ENCODE results near the gene PRG3. TPM values are rescaled to one million over a fixed set of nuclear protein-coding genes. Genes with fewer than 3 reads are reported as not detected.

The PRG3 gene
- total and polyA plus RNA-seq, 2 experiments from 2014 or later = not detected

DNA sequence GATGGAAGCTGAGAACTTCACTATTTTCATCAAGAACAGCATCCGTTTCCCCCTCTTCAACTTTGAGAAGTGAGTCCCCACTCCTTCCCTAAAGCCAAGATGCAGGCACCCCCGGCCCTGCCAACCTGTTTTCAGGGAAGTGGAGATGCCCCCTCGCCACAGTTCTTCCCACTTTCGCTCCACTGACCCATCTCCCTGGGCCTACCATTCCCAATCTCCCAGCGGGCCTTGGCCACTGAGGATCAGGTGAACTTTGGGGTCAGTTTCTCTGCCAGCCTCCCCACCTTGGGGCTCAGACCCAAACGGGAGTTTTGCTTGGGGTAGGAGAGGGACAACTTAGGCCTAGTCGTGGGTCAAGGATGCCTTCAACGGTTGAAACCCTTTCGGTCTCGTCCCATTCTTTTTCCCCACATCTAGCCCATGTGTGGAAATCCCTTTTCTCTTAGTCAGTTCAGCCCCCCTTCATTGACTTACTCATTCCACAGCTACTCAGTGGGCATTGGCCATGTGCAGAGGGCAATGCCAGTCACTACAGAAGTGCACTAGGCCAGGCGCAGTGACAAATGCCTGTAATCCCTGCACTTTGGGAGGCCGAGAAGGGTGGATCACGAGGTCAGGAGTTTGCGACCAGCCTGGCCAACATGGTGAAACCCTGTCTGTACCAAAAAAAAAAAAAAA is 32.2 kb downstream of the PRG3 start:
- H3K4me3 ChIP-seq = no peak overlapping the region
- no peaks in the 10 kb centered on the region for H3K9me2 ChIP-seq (ENCODE audit: insufficient read depth)
- WGBS, 2 experiments (ENCODE audit: low coverage in 1 of 2, low lambda C conversion rate in 2 of 2, missing lambda C conversion rate in 2 of 2) = 84 to 88% methylated on average over 14 of the region's 14 CpGs
- H3K4me2 ChIP-seq (ENCODE audit: unreplicated experiment) = no peak overlapping the region
- H3K27me3 ChIP-seq (replicated peaks; ENCODE audit: insufficient read depth) = no peaks in the 10 kb centered on the region
- no peaks in the 10 kb centered on the region for H3K79me2 ChIP-seq (ENCODE audit: insufficient read depth)
- H4K20me1 ChIP-seq (ENCODE audit: insufficient read depth) = no peaks in the 10 kb centered on the region
- H3K9me3 ChIP-seq (ENCODE audit: low read depth) = no peaks in the 10 kb centered on the region
- no peak for TF ChIP-seq EZH2 (IDR thresholded peaks at IDR 0.05; ENCODE audit: insufficient read depth, poor library complexity, severe bottlenecking)
- no peak for TF ChIP-seq EZH2phosphoT487 (IDR thresholded peaks at IDR 0.05; ENCODE audit: insufficient read depth, low read depth)
- no peak overlapping the region for H2AFZ ChIP-seq
- H3K9ac ChIP-seq = no peak overlapping the region
- no peaks in the 10 kb centered on the region for H3F3A ChIP-seq (ENCODE audit: insufficient read depth)
- no peaks in the 10 kb centered on the region for H3K4me1 ChIP-seq (ENCODE audit: insufficient read depth)
- H3K27ac ChIP-seq = no peak overlapping the region
- H3K36me3 ChIP-seq (ENCODE audit: low read depth) = no peaks in the 10 kb centered on the region
- DNase-seq = peak; percentile 51
- in situ Hi-C loops (cut with MboI) = no loop called here

DNA sequence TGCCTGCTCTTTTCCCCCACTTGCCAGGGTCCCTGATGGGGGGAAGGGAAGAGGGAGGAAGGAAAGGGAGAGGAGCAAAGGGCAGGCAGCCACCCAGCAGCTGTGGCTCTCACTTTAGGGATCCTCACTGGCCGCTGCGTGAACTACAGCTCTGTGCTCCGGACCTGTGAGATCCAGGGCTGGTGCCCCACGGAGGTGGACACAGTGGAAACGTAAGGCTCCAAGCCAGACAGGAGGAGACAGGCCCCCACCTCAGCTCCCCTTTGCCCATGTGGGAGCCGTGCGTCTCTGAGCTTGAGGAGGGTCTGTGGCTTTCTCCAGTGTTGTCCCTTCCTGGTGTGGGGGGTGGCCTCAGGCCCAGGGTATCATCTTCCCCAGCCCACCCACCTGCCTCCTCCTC is 32.9 kb downstream of the PRG3 start:
- TF ChIP-seq EZH2phosphoT487 (IDR thresholded peaks at IDR 0.05; ENCODE audit: insufficient read depth, low read depth) (no peak), EZH2 (IDR thresholded peaks at IDR 0.05; ENCODE audit: insufficient read depth, poor library complexity, severe bottlenecking) (no peak)
- Histone ChIP-seq H3K4me1 (ENCODE audit: insufficient read depth) (no peaks in the 10 kb centered on the region), H3K79me2 (ENCODE audit: insufficient read depth) (no peaks in the 10 kb centered on the region), H3K36me3 (ENCODE audit: low read depth) (no peaks in the 10 kb centered on the region), H3F3A (ENCODE audit: insufficient read depth) (no peaks in the 10 kb centered on the region), H4K20me1 (ENCODE audit: insufficient read depth) (no peaks in the 10 kb centered on the region), H3K27ac (no peak overlapping the region), H3K9me2 (ENCODE audit: insufficient read depth) (no peaks in the 10 kb centered on the region), H3K9me3 (ENCODE audit: low read depth) (no peaks in the 10 kb centered on the region), H3K27me3 (replicated peaks; ENCODE audit: insufficient read depth) (no peaks in the 10 kb centered on the region), H3K4me3 (no peak overlapping the region), H2AFZ (no peak overlapping the region), H3K9ac (no peak overlapping the region), H3K4me2 (ENCODE audit: unreplicated experiment) (no peak overlapping the region)
- in situ Hi-C loops (cut with MboI) = no loop called here
- WGBS, 2 experiments (ENCODE audit: low coverage in 1 of 2, low lambda C conversion rate in 2 of 2, missing lambda C conversion rate in 2 of 2) = 87 to 88% methylated on average over 7 of the region's 7 CpGs
- no peak for DNase-seq

DNA sequence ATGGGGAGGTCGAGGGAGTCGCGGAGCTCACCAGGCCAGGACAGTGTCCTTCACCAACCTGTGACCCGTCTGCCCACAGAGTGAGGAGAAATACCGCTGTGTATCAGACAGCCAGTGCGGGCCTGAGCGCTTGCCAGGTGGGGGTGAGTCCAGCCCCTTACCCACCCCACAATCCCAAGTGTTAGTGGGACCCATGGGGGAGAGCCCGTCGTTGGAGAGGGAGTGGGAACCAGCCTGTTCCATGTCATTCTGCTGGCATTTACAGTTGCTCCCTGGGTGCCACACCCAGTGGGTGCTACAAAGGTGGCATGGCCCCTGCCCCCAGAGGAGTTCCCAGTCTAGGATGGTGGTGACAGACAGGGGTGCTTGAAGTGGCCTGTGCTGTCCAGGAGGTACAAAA is 33.6 kb downstream of the PRG3 start:
- in situ Hi-C loops (cut with MboI) = no loop called here
- Histone ChIP-seq H4K20me1 (ENCODE audit: insufficient read depth) (no peaks in the 10 kb centered on the region), H3K27me3 (replicated peaks; ENCODE audit: insufficient read depth) (no peaks in the 10 kb centered on the region), H2AFZ (no peak overlapping the region), H3K9me2 (ENCODE audit: insufficient read depth) (no peaks in the 10 kb centered on the region), H3K4me1 (ENCODE audit: insufficient read depth) (no peaks in the 10 kb centered on the region), H3K4me3 (no peak overlapping the region), H3K27ac (no peak overlapping the region), H3K36me3 (ENCODE audit: low read depth) (no peaks in the 10 kb centered on the region), H3K79me2 (ENCODE audit: insufficient read depth) (no peaks in the 10 kb centered on the region), H3K9ac (no peak overlapping the region), H3K4me2 (ENCODE audit: unreplicated experiment) (no peak overlapping the region), H3F3A (ENCODE audit: insufficient read depth) (no peaks in the 10 kb centered on the region), H3K9me3 (ENCODE audit: low read depth) (no peaks in the 10 kb centered on the region)
- DNase-seq = no peak
- TF ChIP-seq EZH2phosphoT487 (IDR thresholded peaks at IDR 0.05; ENCODE audit: insufficient read depth, low read depth) (no peak), EZH2 (IDR thresholded peaks at IDR 0.05; ENCODE audit: insufficient read depth, poor library complexity, severe bottlenecking) (no peak)
- whole genome bisulfite sequencing, 2 experiments (ENCODE audit: low coverage in 1 of 2, low lambda C conversion rate in 2 of 2, missing lambda C conversion rate in 2 of 2) = 73 to 86% methylated on average over 7 to 9 of the region's 9 CpGs

DNA sequence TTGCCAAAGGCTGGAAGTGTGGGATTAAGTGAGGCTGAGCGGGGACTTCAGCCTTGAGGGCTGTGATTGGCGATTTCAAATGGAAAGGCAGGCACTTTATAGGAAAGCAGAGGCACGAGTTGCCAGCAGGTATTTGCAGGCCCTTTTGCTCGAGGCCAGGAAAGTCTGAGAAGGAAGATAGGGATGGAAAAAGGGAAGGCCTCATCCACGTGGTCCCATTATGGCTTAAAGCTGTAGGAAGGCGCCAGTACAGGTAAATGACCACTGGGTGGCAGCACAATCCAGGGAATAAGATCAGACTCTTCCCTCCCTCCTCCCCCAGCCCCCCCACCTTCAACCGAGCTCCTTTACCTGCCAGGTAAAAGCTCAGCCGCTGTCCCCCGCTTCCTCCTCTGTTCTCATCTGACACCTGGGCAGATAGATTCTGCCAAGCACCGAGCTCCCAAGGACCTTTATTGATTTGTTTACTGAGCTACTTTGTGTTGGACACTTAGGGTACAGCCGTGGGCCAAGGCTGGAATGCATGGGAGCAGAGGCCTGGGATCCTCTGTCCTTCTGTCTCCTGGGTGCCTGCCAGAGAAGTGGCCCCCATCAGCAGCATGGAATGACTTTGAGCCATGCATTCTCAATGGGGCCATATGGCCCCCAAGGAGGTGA is 35.3 kb downstream of the PRG3 start:
- no peak overlapping the region for H3K27ac ChIP-seq
- H3K9ac ChIP-seq = peak overlapping the region; percentile 46
- H3K79me2 ChIP-seq (ENCODE audit: insufficient read depth) = no peaks in the 10 kb centered on the region
- H3K4me1 ChIP-seq (ENCODE audit: insufficient read depth) = no peaks in the 10 kb centered on the region
- in situ Hi-C loops (cut with MboI) = no loop called here
- no peak overlapping the region for H3K4me3 ChIP-seq
- H3K9me2 ChIP-seq (ENCODE audit: insufficient read depth) = no peaks in the 10 kb centered on the region
- H3F3A ChIP-seq (ENCODE audit: insufficient read depth) = no peaks in the 10 kb centered on the region
- peak overlapping the region; percentile 80 for H2AFZ ChIP-seq
- TF ChIP-seq EZH2phosphoT487 (IDR thresholded peaks at IDR 0.05; ENCODE audit: insufficient read depth, low read depth) = no peak
- no peak for TF ChIP-seq EZH2 (IDR thresholded peaks at IDR 0.05; ENCODE audit: insufficient read depth, poor library complexity, severe bottlenecking)
- H3K27me3 ChIP-seq (replicated peaks; ENCODE audit: insufficient read depth) = no peaks in the 10 kb centered on the region
- H3K36me3 ChIP-seq (ENCODE audit: low read depth) = no peaks in the 10 kb centered on the region
- H3K4me2 ChIP-seq (ENCODE audit: unreplicated experiment) = no peak overlapping the region
- no peaks in the 10 kb centered on the region for H3K9me3 ChIP-seq (ENCODE audit: low read depth)
- no peaks in the 10 kb centered on the region for H4K20me1 ChIP-seq (ENCODE audit: insufficient read depth)
- peak; percentile 79 for DNase-seq
- 12 to 16% methylated on average over 11 of the region's 11 CpGs for WGBS, 2 experiments (ENCODE audit: low coverage in 1 of 2, low lambda C conversion rate in 2 of 2, missing lambda C conversion rate in 2 of 2)
